ENCODE data around the gene NPAS3.

NPAS3 gene

DNA sequence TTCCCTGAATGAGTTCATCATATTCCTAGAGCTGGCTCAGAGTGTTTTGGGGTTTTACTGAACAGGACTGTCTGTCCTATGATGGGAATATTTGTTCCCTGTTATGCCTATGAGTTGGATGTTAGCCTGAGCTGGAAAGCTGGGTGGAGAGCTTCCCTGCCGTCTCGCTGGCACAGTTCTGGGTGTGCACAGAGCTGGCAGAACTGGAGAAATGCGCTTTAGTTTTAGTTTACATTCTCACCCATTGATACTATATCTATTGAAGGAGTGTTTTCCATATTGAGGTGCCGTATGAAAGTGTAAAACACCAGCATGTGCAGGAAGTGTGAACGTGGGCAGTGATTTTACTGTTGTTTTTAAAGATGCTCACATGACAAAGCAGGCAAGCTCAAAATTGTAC lies 549.9 kb downstream of the NPAS3 start:
- no peak overlapping the region for H3K4me3 ChIP-seq (ENCODE audit: control insufficient read depth, low read depth, low read length)
- no peak for DNase-seq (ENCODE audit: low read depth)
- TF ChIP-seq, protein P1, sequence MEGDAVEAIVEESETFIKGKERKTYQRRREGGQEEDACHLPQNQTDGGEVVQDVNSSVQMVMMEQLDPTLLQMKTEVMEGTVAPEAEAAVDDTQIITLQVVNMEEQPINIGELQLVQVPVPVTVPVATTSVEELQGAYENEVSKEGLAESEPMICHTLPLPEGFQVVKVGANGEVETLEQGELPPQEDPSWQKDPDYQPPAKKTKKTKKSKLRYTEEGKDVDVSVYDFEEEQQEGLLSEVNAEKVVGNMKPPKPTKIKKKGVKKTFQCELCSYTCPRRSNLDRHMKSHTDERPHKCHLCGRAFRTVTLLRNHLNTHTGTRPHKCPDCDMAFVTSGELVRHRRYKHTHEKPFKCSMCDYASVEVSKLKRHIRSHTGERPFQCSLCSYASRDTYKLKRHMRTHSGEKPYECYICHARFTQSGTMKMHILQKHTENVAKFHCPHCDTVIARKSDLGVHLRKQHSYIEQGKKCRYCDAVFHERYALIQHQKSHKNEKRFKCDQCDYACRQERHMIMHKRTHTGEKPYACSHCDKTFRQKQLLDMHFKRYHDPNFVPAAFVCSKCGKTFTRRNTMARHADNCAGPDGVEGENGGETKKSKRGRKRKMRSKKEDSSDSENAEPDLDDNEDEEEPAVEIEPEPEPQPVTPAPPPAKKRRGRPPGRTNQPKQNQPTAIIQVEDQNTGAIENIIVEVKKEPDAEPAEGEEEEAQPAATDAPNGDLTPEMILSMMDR (conservative IDR thresholded peaks at IDR 0.05; ENCODE audit: control insufficient read depth, insufficient read depth, low read depth, low read length) = no peak

DNA sequence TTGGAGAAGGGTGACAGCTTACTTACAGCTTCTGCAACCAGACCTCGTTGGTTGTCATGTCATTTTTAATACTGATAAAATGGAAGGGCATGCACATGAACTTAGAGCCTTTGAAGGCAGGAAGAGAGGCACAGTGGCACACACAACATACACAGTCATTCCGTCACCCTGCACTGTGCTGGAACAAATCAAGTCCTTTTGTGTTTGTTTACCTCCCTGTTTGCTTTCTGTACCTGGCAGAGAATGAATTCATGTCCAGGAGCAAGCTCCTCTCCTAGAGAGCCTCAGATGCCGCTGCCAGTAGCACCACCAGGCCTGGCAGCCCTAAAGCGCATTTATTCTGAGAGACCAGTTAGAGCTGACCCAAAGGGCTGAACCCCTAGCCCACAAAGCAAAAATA lies 551.9 kb downstream of the NPAS3 start:
- no peak for DNase-seq (ENCODE audit: low read depth)
- TF ChIP-seq, protein P1 (conservative IDR thresholded peaks at IDR 0.05; ENCODE audit: control insufficient read depth, insufficient read depth, low read depth, low read length) = no peak

DNA sequence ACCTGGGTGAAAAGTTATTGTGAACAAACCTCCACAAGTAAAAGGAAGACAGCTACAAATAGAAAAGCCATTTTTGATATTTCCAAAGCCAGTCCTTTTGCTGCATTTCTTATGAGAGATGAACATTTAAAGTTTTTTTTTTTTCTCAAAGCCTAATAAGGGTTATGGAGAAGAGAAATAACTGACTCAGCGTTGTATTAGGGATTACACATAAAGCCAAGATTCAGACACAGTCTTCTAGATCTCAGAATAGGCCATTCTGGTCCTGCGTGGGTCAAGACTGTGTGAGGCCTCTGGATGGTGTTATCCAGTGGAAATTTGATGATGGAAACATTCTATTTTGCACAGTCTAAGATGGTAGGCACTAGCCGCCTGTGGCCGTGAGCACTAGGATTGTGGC lies 552.4 kb downstream of the NPAS3 start:
- TF ChIP-seq, protein P1 (conservative IDR thresholded peaks at IDR 0.05; ENCODE audit: control insufficient read depth, insufficient read depth, low read depth, low read length) = no peak
- DNase-seq (ENCODE audit: low read depth) = no peak
- no peak overlapping the region for H3K4me3 ChIP-seq (ENCODE audit: control insufficient read depth, low read depth, low read length)

More for the DNA sequence above, 551.9 kb downstream of the NPAS3 start:
- H3K4me3 ChIP-seq (ENCODE audit: control insufficient read depth, low read depth, low read length) = no peak overlapping the region

DNA sequence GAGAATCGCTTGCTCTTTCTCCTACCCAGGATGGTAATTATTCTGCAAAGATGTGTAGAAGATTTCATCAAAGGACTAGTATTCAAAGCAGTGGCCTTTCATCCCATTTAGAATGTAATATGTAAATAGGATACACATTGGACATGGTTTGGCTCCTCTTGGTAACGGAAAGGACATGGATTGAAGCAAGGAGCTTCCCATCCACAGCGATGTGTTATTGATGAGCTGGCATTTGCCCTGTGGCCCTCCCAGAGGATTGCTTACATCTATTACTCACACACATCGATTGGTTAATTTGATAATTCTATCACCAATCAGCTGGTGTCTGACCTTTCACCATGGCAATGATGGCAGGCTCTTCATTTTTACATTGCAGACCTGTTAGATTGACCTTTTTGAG lies 553.8 kb downstream of the NPAS3 start:
- H3K4me3 ChIP-seq (ENCODE audit: control insufficient read depth, low read depth, low read length) = no peak overlapping the region
- TF ChIP-seq, protein P1 (conservative IDR thresholded peaks at IDR 0.05; ENCODE audit: control insufficient read depth, insufficient read depth, low read depth, low read length) = no peak
- no peak for DNase-seq (ENCODE audit: low read depth)

DNA sequence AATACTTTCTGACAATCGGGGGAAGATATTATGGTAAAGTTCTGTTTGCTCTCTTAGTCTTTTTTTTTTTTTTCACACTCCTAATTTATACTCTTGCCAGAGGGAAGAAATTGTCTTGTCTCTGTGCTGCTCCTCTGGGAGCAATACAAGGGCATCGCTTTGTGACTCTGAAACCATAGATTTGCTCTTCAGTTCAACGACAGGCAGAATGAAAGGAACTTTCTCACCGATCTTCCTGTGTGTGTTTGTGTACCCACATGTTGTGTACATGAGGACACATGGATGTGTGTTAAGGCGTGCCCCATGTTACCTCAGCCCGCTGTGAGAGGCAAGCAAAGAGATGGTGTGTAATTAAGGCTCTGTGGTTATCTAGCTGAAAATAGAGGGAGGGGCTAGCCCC lies 554.6 kb downstream of the NPAS3 start:
- no peak for DNase-seq (ENCODE audit: low read depth)
- no peak overlapping the region for H3K4me3 ChIP-seq (ENCODE audit: control insufficient read depth, low read depth, low read length)
- TF ChIP-seq, protein P1 (conservative IDR thresholded peaks at IDR 0.05; ENCODE audit: control insufficient read depth, insufficient read depth, low read depth, low read length) = no peak

DNA sequence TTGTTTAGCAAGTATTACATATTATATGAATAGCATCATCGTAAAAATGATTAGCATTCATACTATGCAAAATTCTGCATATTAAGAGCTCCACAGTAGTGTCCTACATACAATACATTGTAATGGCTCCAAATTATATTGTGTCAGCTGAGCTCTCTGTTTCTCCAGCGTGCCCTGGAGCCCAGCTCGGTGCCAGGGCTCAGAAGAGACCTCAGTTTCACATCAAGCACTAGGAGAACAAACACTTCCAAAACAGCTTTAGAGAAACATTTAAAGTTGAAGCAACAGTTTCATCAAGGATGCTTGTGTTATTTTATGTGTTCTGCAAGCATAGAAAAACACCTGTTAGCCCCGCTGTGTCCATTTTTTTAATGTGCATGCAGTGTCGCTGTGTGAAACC lies 555.3 kb downstream of the NPAS3 start:
- TF ChIP-seq, protein P1 (conservative IDR thresholded peaks at IDR 0.05; ENCODE audit: control insufficient read depth, insufficient read depth, low read depth, low read length) = no peak
- DNase-seq (ENCODE audit: low read depth) = no peak

DNA sequence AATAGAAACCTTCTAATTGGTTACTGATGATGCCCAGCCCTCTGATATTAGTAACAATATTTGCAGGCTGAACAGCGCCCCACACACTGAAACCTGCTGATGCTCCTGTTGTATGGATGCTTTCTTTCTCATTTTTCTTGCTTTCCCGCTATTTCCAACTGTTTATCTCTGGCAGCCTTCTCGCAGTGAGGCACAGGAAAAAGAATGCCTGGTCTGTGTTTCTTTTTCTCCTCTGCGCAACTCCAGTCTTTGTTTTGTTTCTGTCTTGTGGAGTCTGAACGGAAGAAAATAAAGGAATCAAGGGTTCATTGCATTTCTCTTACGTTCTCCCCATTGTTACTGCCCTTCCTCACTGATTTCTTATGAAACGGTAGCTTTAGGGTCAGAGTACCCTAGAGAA lies 561.0 kb downstream of the NPAS3 start:
- TF ChIP-seq, protein P1 (conservative IDR thresholded peaks at IDR 0.05; ENCODE audit: control insufficient read depth, insufficient read depth, low read depth, low read length) = no peak
- no peak overlapping the region for H3K4me3 ChIP-seq (ENCODE audit: control insufficient read depth, low read depth, low read length)

More for the DNA sequence above, 555.3 kb downstream of the NPAS3 start:
- H3K4me3 ChIP-seq (ENCODE audit: control insufficient read depth, low read depth, low read length) = no peak overlapping the region

More for the DNA sequence above, 561.0 kb downstream of the NPAS3 start:
- DNase-seq (ENCODE audit: low read depth) = no peak

Data from fibroblast of mammary gland (primary cell).